Hippocampal formation (tissue), 2 donors: Measurements from ENCODE around the gene COL4A3.
A peak's percentile ranks its signal among the peaks of the same experiment; 100 is the strongest.

Experiments used
- DNase-seq, 2 donors: peaks; one replicate each; lab custom pipeline; 2025; lab: John Stamatoyannopoulos, UW

Gene COL4A3

GRCh38 chr2:227340106-227340505 is 175.7 kb downstream of the COL4A3 start:
- peak in 1 of 2 donors; percentile 70 for DNase-seq

GRCh38 chr2:227341553-227341952 is 177.1 kb downstream of the COL4A3 start:
- DNase-seq: no peak

GRCh38 chr2:227344231-227344630 is 179.8 kb downstream of the COL4A3 start:
- no peak for DNase-seq

DNA sequence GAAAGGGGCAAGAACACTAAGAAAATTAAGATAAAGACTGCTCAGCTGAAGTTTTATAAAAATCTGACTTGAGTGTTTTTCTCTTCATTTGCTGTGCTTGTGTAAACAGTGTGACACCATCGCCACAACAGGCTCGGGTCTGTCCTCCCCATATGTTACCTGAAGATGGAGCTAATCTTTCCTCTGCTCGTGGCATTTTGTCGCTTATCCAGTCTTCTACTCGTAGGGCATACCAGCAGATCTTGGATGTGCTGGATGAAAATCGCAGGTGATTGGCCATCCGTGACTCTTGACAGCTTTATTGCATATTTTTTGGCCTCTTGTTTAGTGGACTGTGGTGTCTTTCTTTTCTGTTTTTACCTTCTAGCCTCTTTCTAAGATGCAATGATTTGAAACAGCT is 182.7 kb downstream of the COL4A3 start:
- no peak for DNase-seq

GRCh38 chr2:227348324-227348723 is 183.9 kb downstream of the COL4A3 start:
- no peak for DNase-seq

DNA sequence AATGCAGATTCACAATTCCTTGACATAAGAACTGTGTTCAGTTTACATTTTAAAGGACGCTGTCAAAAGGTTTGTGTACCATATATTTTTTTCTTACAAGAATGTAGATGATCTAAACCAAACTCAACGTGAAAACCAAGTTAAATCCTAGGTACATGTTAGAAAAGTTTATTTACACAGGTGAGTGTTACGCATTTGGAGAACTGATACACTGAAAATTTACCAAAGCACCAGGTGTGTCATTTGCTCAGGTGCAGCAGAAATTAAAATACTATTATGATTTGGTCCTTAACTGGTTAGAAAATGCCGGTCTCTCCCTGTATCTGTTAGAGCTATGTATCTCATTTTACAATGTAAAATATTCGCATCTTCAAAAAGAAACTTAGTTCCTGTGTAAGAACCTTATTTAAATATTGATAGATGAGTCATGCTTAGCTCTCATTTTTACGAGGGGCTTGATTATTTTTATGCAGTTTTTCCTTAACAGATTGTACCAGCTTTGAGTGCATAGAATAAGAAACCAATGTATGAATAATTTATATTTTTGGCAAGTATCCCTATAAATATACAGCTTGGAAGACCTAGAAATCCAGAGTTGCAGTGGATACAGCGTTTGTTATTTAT is 185.7 kb downstream of the COL4A3 start:
- no peak for DNase-seq

DNA sequence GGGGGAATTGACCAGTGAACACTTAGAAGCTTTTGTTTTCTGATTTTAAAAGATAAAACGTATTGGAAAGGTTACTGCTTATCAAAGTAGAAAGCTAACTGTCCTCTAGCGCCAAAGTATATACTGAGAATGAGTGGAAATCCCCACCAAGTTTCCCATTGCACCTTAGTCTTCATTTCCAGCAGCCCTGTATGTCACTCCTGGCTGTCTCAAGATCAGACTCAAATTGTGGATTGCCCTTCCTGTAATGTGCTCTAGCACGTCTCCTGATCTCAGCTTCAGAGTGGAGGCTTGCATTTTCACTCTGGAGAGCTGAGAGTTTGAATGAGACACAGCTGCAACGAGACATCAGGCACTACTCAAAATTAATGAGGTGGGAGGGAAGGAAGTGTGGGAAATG is 187.2 kb downstream of the COL4A3 start:
- DNase-seq: no peak

DNA sequence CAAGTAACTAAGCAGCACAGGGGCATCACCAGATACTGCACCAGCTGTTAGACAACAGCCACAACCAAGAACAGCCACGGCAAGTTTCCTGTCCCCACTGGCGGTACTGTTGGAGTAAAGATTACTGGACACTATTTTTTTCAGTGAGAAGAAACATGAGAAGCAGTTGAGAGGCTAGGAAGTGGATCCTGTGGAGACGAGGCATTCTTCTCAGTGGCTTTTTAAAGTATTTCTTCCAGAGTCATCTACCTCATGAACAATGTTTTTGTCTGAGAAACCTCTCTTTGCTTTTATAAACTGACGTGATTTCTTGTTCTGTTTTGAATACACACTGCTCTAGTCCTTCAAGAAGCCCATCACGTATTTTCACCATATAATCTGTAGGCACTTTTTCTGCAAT is 195.9 kb downstream of the COL4A3 start:
- DNase-seq: no peak

DNA sequence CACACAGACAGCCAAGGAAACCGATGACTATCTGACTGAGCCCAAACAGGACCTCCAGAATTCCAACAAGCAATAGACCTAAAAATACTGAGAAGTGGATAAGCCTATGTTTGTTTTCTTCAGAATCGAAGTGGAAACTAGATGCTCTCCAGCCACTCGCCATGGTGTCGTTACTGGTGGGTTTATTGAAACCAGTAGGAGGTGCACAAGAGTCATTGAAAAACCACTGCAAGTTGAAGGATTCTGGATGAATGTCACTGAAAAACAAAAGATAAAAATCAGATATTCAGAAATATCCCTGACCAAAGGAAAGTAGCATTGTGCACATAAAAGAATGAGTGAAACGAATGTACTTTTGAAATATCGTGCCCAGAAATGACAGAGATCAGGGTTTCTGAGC is 199.3 kb downstream of the COL4A3 start:
- DNase-seq: no peak
